ENCODE measurements around the gene LPP. TPM values are rescaled to one million over a fixed set of nuclear protein-coding genes. Genes with fewer than 3 reads are reported as not detected.
A peak's percentile ranks its signal among the peaks of the same experiment; 100 is the strongest.

LPP gene
- total RNA-seq, 1 donor, result 92.1 TPM

GRCh38 chr3:188469228-188469885, 315.4 kb downstream of the LPP start:
- DNase-seq (ENCODE audit: low read depth), result no peak
- no peak for TF ChIP-seq CTCF (IDR thresholded peaks at IDR 0.05; ENCODE audit: insufficient read depth, low read length)
- no peak overlapping the region for H3K4me3 ChIP-seq (ENCODE audit: low read depth, low read length)

- no peak overlapping the region for H3K4me3 ChIP-seq (ENCODE audit: low read depth, low read length)
- no peak for DNase-seq (ENCODE audit: low read depth)
- TF ChIP-seq CTCF (IDR thresholded peaks at IDR 0.05; ENCODE audit: insufficient read depth, low read length), result no peak
These were observed 316.7 kb downstream of the LPP start for GRCh38 chr3:188470508-188471130.

GRCh38 chr3:188471723-188472122, 317.8 kb downstream of the LPP start:
- TF ChIP-seq CTCF (IDR thresholded peaks at IDR 0.05; ENCODE audit: insufficient read depth, low read length), result no peak
- H3K4me3 ChIP-seq (ENCODE audit: low read depth, low read length), result no peak overlapping the region
- DNase-seq (ENCODE audit: low read depth), result no peak

- H3K4me3 ChIP-seq (ENCODE audit: low read depth, low read length), result no peak overlapping the region
- no peak for TF ChIP-seq CTCF (IDR thresholded peaks at IDR 0.05; ENCODE audit: insufficient read depth, low read length)
- peak; percentile 23 for DNase-seq (ENCODE audit: low read depth)
These were observed 318.4 kb downstream of the LPP start for GRCh38 chr3:188472336-188472735.

GRCh38 chr3:188473045-188473444, 319.1 kb downstream of the LPP start:
- TF ChIP-seq CTCF (IDR thresholded peaks at IDR 0.05; ENCODE audit: insufficient read depth, low read length), result no peak
- H3K4me3 ChIP-seq (ENCODE audit: low read depth, low read length), result no peak overlapping the region
- DNase-seq (ENCODE audit: low read depth), result no peak

GRCh38 chr3:188473591-188474288, 319.8 kb downstream of the LPP start:
- no peak for DNase-seq (ENCODE audit: low read depth)
- H3K4me3 ChIP-seq (ENCODE audit: low read depth, low read length), result no peak overlapping the region
- TF ChIP-seq CTCF (IDR thresholded peaks at IDR 0.05; ENCODE audit: insufficient read depth, low read length), result no peak

All from fibroblast of the aortic adventitia (primary cell).